GM19467 (cell line): ENCODE data around the gene MATN3.
"Not testable (repeated sequence)": the region's sequence is repeated elsewhere in the genome, so short reads cannot be mapped to it uniquely, and the experiment has no call there.

Experiments
- ATAC-seq: cut with Tn5 transposase; IDR thresholded peaks from one replicate; pipeline ENCODE4 v1.9.1; 2021; ENCODE audit warnings: mild to moderate bottlenecking, moderate library complexity; ENCODE audit not compliant: unreplicated experiment

MATN3 gene

GRCh38 chr2:20012282-20013125 lies at the start of gene MATN3:
TSS of gene MATN3 (minus strand) at chr2:20012668. CDS start at chr2:20012631, 37 bp downstream.
- ATAC-seq, result no peak

GRCh38 chr2:20061940-20062339 lies 49.5 kb upstream of the MATN3 start:
- no peak for ATAC-seq

- no peak for ATAC-seq
Measured at GRCh38 chr2:20061476-20061875, 49.0 kb upstream of the MATN3 start.

- no peak for ATAC-seq
Measured at GRCh38 chr2:20060106-20060505, 47.6 kb upstream of the MATN3 start.

- ATAC-seq, result no peak
Measured at GRCh38 chr2:20057268-20057667, 44.8 kb upstream of the MATN3 start.

GRCh38 chr2:20054931-20055330 lies 42.5 kb upstream of the MATN3 start:
- no peak for ATAC-seq

GRCh38 chr2:20054119-20054518 lies 41.7 kb upstream of the MATN3 start:
- ATAC-seq, result no peak

GRCh38 chr2:20052861-20053281 lies 40.4 kb upstream of the MATN3 start:
- no peak for ATAC-seq

- no peak for ATAC-seq
Measured at GRCh38 chr2:20052229-20052851, 39.9 kb upstream of the MATN3 start.

- ATAC-seq, result peak; percentile 97
Measured at GRCh38 chr2:20051532-20052228, 39.2 kb upstream of the MATN3 start, which contains the start of gene LAPTM4A. TSS of gene LAPTM4A (minus strand) at chr2:20051628. CDS start at chr2:20051520, 108 bp downstream.

- ATAC-seq, result peak; percentile 26
Measured at GRCh38 chr2:20050646-20051531, 38.4 kb upstream of the MATN3 start.

- ATAC-seq, result no peak
Measured at GRCh38 chr2:20050104-20050645, 37.7 kb upstream of the MATN3 start.

- no peak for ATAC-seq
Measured at GRCh38 chr2:20049637-20050036, 37.2 kb upstream of the MATN3 start.

- ATAC-seq, result no peak
Measured at GRCh38 chr2:20048488-20049448, 36.3 kb upstream of the MATN3 start.

- ATAC-seq, result not testable (repeated sequence)
Measured at GRCh38 chr2:20045712-20046292, 33.3 kb upstream of the MATN3 start.

- ATAC-seq, result no peak
Measured at GRCh38 chr2:20044778-20045177, 32.3 kb upstream of the MATN3 start.

- ATAC-seq, result no peak
Measured at GRCh38 chr2:20042531-20042930, 30.1 kb upstream of the MATN3 start.

GRCh38 chr2:20040489-20041172 lies 28.2 kb upstream of the MATN3 start:
- no peak for ATAC-seq
